HEK293 (cell line): ENCODE data around the gene ZBED4.

Experiments used
- GLI2 ChIP-seq: fragments of 450-650 bp; formaldehyde crosslinking; IDR thresholded peaks from 2 replicates; pipeline ENCODE4; 2017; ENCODE audit warnings: missing biosample characterization, missing genetic modification characterization, low read depth, borderline replicate concordance
- KLF7 ChIP-seq: fragments of 450-650 bp; formaldehyde crosslinking; IDR thresholded peaks from 2 replicates; pipeline ENCODE4 v1.5.1; 2016; ENCODE audit warnings: missing biosample characterization, missing genetic modification characterization, borderline replicate concordance
- REST ChIP-seq: fragments of 450-650 bp; formaldehyde crosslinking; IDR thresholded peaks from 2 replicates; pipeline ENCODE4 v1.5.1; 2016; ENCODE audit warnings: missing biosample characterization, missing genetic modification characterization
- ZNF121 ChIP-seq: fragments of 450-650 bp; formaldehyde crosslinking; IDR thresholded peaks from 2 replicates; pipeline ENCODE4 v1.5.1; 2016; ENCODE audit warnings: missing biosample characterization, missing genetic modification characterization
- ZNF24 ChIP-seq: fragments of 450-650 bp; formaldehyde crosslinking; IDR thresholded peaks from 2 replicates; pipeline ENCODE4 v1.5.1; 2016; ENCODE audit warnings: missing biosample characterization, missing genetic modification characterization
- ZNF248 ChIP-seq: fragments of 450-650 bp; formaldehyde crosslinking; IDR thresholded peaks from 2 replicates; pipeline ENCODE4 v1.5.1; 2017; ENCODE audit warnings: missing biosample characterization, missing genetic modification characterization
- ZNF555 ChIP-seq: fragments of 450-650 bp; formaldehyde crosslinking; conservative IDR thresholded peaks from 2 replicates; pipeline ENCODE4 v1.5.1; 2017; ENCODE audit warnings: missing biosample characterization, mild to moderate bottlenecking, missing genetic modification characterization, inconsistent platforms
- ZNF629 ChIP-seq: fragments of 450-650 bp; formaldehyde crosslinking; IDR thresholded peaks from 2 replicates; pipeline ENCODE4 v1.5.1; 2017; ENCODE audit warnings: missing biosample characterization, missing genetic modification characterization
- TF ChIP-seq, protein P1 (sequence below): fragments of 450-650 bp; formaldehyde crosslinking; IDR thresholded peaks from 2 replicates; pipeline ENCODE4 v1.5.1; 2016; ENCODE audit warnings: missing biosample characterization, missing genetic modification characterization

- TF ChIP-seq, protein P1, sequence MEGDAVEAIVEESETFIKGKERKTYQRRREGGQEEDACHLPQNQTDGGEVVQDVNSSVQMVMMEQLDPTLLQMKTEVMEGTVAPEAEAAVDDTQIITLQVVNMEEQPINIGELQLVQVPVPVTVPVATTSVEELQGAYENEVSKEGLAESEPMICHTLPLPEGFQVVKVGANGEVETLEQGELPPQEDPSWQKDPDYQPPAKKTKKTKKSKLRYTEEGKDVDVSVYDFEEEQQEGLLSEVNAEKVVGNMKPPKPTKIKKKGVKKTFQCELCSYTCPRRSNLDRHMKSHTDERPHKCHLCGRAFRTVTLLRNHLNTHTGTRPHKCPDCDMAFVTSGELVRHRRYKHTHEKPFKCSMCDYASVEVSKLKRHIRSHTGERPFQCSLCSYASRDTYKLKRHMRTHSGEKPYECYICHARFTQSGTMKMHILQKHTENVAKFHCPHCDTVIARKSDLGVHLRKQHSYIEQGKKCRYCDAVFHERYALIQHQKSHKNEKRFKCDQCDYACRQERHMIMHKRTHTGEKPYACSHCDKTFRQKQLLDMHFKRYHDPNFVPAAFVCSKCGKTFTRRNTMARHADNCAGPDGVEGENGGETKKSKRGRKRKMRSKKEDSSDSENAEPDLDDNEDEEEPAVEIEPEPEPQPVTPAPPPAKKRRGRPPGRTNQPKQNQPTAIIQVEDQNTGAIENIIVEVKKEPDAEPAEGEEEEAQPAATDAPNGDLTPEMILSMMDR, result no peak
- TF ChIP-seq ZNF24, result no peak
- TF ChIP-seq ZNF248 (tag by site-specific recombination), result no peak
- TF ChIP-seq ZNF555 (tag by site-specific recombination), result no peak
- no peak for TF ChIP-seq ZNF121 (tag by site-specific recombination)
- TF ChIP-seq ZNF629 (tag by site-specific recombination), result no peak
- no peak for TF ChIP-seq GLI2
- TF ChIP-seq REST (tag by site-specific recombination), result no peak
- TF ChIP-seq KLF7, result no peak
Measured at GRCh38 chr22:49855251-49855911, 1.7 kb downstream of the ZBED4 start.
